Ascending aorta (tissue), 2 donors: Measurements from ENCODE around the gene GASK1B. TPM values are rescaled to one million over a fixed set of nuclear protein-coding genes. Genes with fewer than 3 reads are reported as not detected.

Experiments
- DNase-seq, 2 donors: peaks; one replicate each; pipeline ENCODE4 v3.0.0-alpha.2; 2019; ENCODE audit warnings: low spot score in 2 of 2
- H3K27ac ChIP-seq, 2 donors: fragments of 200-600 bp; sonication (generic); one replicate each; pipeline ENCODE4 v1.5.1; 2016 to 2017; ENCODE audit warnings: mild to moderate bottlenecking in 1 of 2
- H3K27me3 ChIP-seq: fragments of 200-600 bp; sonication (generic); one replicate; pipeline ENCODE4 v1.5.1; 2017
- H3K36me3 ChIP-seq, 2 donors: fragments of 200-600 bp; sonication (generic); one replicate each; pipeline ENCODE4 v1.5.1; 2016
- H3K4me1 ChIP-seq, 2 donors: fragments of 200-600 bp; sonication (generic); one replicate each; pipeline ENCODE4 v1.5.1; 2016 to 2017; ENCODE audit warnings: mild to moderate bottlenecking in 1 of 2
- H3K4me3 ChIP-seq, 2 donors: fragments of 200-600 bp; sonication (generic); one replicate each; pipeline ENCODE4 v1.5.1; 2016 to 2017; ENCODE audit warnings: mild to moderate bottlenecking in 1 of 2
- H3K9me3 ChIP-seq, 2 donors: fragments of 200-600 bp; sonication (generic); one replicate each; pipeline ENCODE4 v1.5.1; 2016
- CTCF ChIP-seq, 3 experiments: fragments of 200-600 bp in 2 of 3; fragments of 450-650 bp in 1 of 3; sonication (generic) in 2 of 3; IDR thresholded peaks; one replicate each; pipeline ENCODE4 v1.5.1; 2016 to 2019; ENCODE audit warnings: antibody characterized with exemption in 3 of 3, mild to moderate bottlenecking in 1 of 3, moderate library complexity in 1 of 3
- intact Hi-C: fragments of 100-400 bp; cut with DNase I; formaldehyde crosslinking; loops from one replicate; pipeline ENCODE4 v1.15.1; 2023
- total RNA-seq: library from RNA; depleted of rRNA; stranded (reverse); fragments of >200 nt; gene quantifications from one replicate; pipeline ENCODE4 v1.1.0, GENCODE V29; 2016

The GASK1B gene
- total RNA-seq, 1 donor from 2014 or later: 69.7 TPM

- H3K4me1 ChIP-seq: peaks cover 0 to 18% of the 10 kb centered on the region in 2 donors
- no peaks in the 10 kb centered on the region for H3K27me3 ChIP-seq
- no peaks in the 10 kb centered on the region for H3K9me3 ChIP-seq
- TF ChIP-seq CTCF (IDR thresholded peaks at IDR 0.05): no peak
- DNase-seq: no peak
- intact Hi-C loops: no loop called here
- peaks cover 4% of the 10 kb centered on the region in 2 donors for H3K36me3 ChIP-seq
- H3K27ac ChIP-seq: no peak overlapping the region
- no peak overlapping the region for H3K4me3 ChIP-seq
Observed at GRCh38 chr4:158186815-158187214, 14.0 kb upstream of the GASK1B start.

- Histone ChIP-seq H3K27ac (peak overlapping the region; percentile 88 to 97), H3K9me3 (no peaks in the 10 kb centered on the region), H3K36me3 (peaks cover 4% of the 10 kb centered on the region in 2 donors), H3K4me1 (peaks cover 5 to 29% of the 10 kb centered on the region in 2 donors), H3K27me3 (no peaks in the 10 kb centered on the region), H3K4me3 (no peak overlapping the region)
- no peak for DNase-seq
- intact Hi-C loops: no loop called here
- TF ChIP-seq CTCF (IDR thresholded peaks at IDR 0.05): no peak
Observed at GRCh38 chr4:158182736-158183135, 9.9 kb upstream of the GASK1B start.

- peak overlapping the region in 1 of 2 donors; percentile 21 for H3K4me3 ChIP-seq
- peaks cover 5 to 37% of the 10 kb centered on the region in 2 donors for H3K4me1 ChIP-seq
- H3K27me3 ChIP-seq: no peaks in the 10 kb centered on the region
- TF ChIP-seq CTCF (IDR thresholded peaks at IDR 0.05): no peak
- no peaks in the 10 kb centered on the region for H3K9me3 ChIP-seq
- intact Hi-C loops: no loop called here
- H3K36me3 ChIP-seq: peaks cover 4% of the 10 kb centered on the region in 2 donors
- DNase-seq: no peak
- peak overlapping the region; percentile 88 to 97 for H3K27ac ChIP-seq
Observed at GRCh38 chr4:158181906-158182305, 9.1 kb upstream of the GASK1B start.

- no peaks in the 10 kb centered on the region for H3K9me3 ChIP-seq
- TF ChIP-seq CTCF (IDR thresholded peaks at IDR 0.05): no peak
- H3K4me3 ChIP-seq: peak overlapping the region in 1 of 2 donors; percentile 38
- intact Hi-C loops: loop anchor here (2.0 to 10.0 kb wide), 2 partner anchors 31 to 445 kb away; partner anchors contain the start of gene TMEM144
- peaks cover 8 to 60% of the 10 kb centered on the region in 2 donors for H3K4me1 ChIP-seq
- H3K27me3 ChIP-seq: no peaks in the 10 kb centered on the region
- DNase-seq: no peak
- H3K27ac ChIP-seq: peak overlapping the region; percentile 88 to 97
- no peaks in the 10 kb centered on the region for H3K36me3 ChIP-seq
Observed at GRCh38 chr4:158179465-158179864, 6.6 kb upstream of the GASK1B start.

- no peaks in the 10 kb centered on the region for H3K36me3 ChIP-seq
- intact Hi-C loops: loop anchor here (10.0 kb wide), 1 partner anchor 448 kb away; no protein-coding TSS in a partner anchor
- no peaks in the 10 kb centered on the region for H3K27me3 ChIP-seq
- H3K4me3 ChIP-seq: no peak overlapping the region
- H3K27ac ChIP-seq: peak overlapping the region; percentile 88 to 97
- TF ChIP-seq CTCF (IDR thresholded peaks at IDR 0.05): no peak
- DNase-seq: no peak
- H3K9me3 ChIP-seq: no peaks in the 10 kb centered on the region
- peaks cover 8 to 67% of the 10 kb centered on the region in 2 donors for H3K4me1 ChIP-seq
Observed at GRCh38 chr4:158176776-158177175, 4.0 kb upstream of the GASK1B start.

- no peaks in the 10 kb centered on the region for H3K27me3 ChIP-seq
- H3K4me3 ChIP-seq: no peak overlapping the region
- H3K36me3 ChIP-seq: no peaks in the 10 kb centered on the region
- peak overlapping the region; percentile 88 to 97 for H3K27ac ChIP-seq
- peaks cover 8 to 67% of the 10 kb centered on the region in 2 donors for H3K4me1 ChIP-seq
- no peaks in the 10 kb centered on the region for H3K9me3 ChIP-seq
- DNase-seq: peak in 1 of 2 donors; percentile 81
- intact Hi-C loops: loop anchor here (10.0 kb wide), 1 partner anchor 449 kb away; no protein-coding TSS in a partner anchor
- no peak for TF ChIP-seq CTCF (IDR thresholded peaks at IDR 0.05)
Observed at GRCh38 chr4:158176108-158176507, 3.3 kb upstream of the GASK1B start.
